ENCODE results near the gene VSX1.

Gene VSX1

DNA sequence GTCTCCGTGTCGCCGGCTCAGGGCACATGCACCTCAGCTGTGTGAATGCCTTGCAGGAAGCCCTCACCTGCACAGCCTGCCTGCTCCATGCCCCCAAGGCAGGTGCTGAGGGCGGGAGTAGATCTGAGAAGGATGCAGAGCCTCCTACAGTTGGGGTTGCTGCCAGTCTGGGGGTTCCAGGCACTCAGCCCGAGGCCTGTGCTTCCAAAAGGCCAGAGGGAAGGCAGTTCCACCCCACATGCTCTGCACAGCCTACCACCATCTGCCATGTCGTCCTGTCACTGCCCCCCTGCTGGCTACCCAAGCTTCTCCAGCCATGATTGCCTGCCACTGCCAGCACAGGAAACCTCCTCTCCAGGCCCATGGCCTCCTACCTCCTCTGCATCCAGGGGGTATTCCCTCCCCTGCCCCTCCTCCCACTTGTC lies 43.3 kb downstream of the VSX1 start (continued):
- TF ChIP-seq, protein P1, sequence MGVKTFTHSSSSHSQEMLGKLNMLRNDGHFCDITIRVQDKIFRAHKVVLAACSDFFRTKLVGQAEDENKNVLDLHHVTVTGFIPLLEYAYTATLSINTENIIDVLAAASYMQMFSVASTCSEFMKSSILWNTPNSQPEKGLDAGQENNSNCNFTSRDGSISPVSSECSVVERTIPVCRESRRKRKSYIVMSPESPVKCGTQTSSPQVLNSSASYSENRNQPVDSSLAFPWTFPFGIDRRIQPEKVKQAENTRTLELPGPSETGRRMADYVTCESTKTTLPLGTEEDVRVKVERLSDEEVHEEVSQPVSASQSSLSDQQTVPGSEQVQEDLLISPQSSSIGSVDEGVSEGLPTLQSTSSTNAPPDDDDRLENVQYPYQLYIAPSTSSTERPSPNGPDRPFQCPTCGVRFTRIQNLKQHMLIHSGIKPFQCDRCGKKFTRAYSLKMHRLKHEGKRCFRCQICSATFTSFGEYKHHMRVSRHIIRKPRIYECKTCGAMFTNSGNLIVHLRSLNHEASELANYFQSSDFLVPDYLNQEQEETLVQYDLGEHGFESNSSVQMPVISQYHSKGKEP (tag by site-specific recombination; IDR thresholded peaks at IDR 0.05): no peak
- TF ChIP-seq IKZF3 (tag by site-specific recombination; IDR thresholded peaks at IDR 0.05): no peak
- TF ChIP-seq ZIC2 (tag by site-specific recombination; IDR thresholded peaks at IDR 0.05): peak; percentile 75
- TF ChIP-seq ZNF768 (tag by site-specific recombination; IDR thresholded peaks at IDR 0.05): no peak
- TF ChIP-seq, protein P2, sequence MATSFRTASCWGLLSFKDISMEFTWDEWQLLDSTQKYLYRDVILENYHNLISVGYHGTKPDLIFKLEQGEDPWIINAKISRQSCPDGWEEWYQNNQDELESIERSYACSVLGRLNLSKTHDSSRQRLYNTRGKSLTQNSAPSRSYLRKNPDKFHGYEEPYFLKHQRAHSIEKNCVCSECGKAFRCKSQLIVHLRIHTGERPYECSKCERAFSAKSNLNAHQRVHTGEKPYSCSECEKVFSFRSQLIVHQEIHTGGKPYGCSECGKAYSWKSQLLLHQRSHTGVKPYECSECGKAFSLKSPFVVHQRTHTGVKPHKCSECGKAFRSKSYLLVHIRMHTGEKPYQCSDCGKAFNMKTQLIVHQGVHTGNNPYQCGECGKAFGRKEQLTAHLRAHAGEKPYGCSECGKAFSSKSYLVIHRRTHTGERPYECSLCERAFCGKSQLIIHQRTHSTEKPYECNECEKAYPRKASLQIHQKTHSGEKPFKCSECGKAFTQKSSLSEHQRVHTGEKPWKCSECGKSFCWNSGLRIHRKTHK (tag by site-specific recombination; IDR thresholded peaks at IDR 0.05): no peak
- TF ChIP-seq GLI4 (tag by site-specific recombination; IDR thresholded peaks at IDR 0.05): no peak
- TF ChIP-seq ZNF302 (tag by site-specific recombination; IDR thresholded peaks at IDR 0.05; ENCODE audit: low read depth): no peak
- TF ChIP-seq EGR2 (tag by site-specific recombination; IDR thresholded peaks at IDR 0.05; ENCODE audit: low read depth): 0 out of 2 replicates have a peak, but pooled peaks have one; percentile 9
- TF ChIP-seq SETDB1 (IDR thresholded peaks at IDR 0.05; ENCODE audit: insufficient read length, low read length): no peak
- no peak for TF ChIP-seq ZNF791 (tag by site-specific recombination; IDR thresholded peaks at IDR 0.05)
- TF ChIP-seq MYNN (tag by site-specific recombination; IDR thresholded peaks at IDR 0.05; ENCODE audit: borderline replicate concordance): no peak
- 0 out of 2 replicates have a peak, but pooled peaks have one; percentile 17 for TF ChIP-seq ZNF600 (tag by site-specific recombination; IDR thresholded peaks at IDR 0.05)
- TF ChIP-seq, protein P3, sequence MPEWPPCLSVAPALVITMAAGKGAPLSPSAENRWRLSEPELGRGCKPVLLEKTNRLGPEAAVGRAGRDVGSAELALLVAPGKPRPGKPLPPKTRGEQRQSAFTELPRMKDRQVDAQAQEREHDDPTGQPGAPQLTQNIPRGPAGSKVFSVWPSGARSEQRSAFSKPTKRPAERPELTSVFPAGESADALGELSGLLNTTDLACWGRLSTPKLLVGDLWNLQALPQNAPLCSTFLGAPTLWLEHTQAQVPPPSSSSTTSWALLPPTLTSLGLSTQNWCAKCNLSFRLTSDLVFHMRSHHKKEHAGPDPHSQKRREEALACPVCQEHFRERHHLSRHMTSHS (tag by site-specific recombination; IDR thresholded peaks at IDR 0.05): no peak
- TF ChIP-seq, protein P4, sequence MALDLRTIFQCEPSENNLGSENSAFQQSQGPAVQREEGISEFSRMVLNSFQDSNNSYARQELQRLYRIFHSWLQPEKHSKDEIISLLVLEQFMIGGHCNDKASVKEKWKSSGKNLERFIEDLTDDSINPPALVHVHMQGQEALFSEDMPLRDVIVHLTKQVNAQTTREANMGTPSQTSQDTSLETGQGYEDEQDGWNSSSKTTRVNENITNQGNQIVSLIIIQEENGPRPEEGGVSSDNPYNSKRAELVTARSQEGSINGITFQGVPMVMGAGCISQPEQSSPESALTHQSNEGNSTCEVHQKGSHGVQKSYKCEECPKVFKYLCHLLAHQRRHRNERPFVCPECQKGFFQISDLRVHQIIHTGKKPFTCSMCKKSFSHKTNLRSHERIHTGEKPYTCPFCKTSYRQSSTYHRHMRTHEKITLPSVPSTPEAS (tag by site-specific recombination; IDR thresholded peaks at IDR 0.05): no peak
- TF ChIP-seq, protein P5, sequence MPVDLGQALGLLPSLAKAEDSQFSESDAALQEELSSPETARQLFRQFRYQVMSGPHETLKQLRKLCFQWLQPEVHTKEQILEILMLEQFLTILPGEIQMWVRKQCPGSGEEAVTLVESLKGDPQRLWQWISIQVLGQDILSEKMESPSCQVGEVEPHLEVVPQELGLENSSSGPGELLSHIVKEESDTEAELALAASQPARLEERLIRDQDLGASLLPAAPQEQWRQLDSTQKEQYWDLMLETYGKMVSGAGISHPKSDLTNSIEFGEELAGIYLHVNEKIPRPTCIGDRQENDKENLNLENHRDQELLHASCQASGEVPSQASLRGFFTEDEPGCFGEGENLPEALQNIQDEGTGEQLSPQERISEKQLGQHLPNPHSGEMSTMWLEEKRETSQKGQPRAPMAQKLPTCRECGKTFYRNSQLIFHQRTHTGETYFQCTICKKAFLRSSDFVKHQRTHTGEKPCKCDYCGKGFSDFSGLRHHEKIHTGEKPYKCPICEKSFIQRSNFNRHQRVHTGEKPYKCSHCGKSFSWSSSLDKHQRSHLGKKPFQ (tag by site-specific recombination; IDR thresholded peaks at IDR 0.05): no peak
- no peak for TF ChIP-seq YY2 (tag by site-specific recombination; IDR thresholded peaks at IDR 0.05)
- no peak for TF ChIP-seq ZNF473 (tag by site-specific recombination; IDR thresholded peaks at IDR 0.05)
- TF ChIP-seq ZNF785 (tag by site-specific recombination; IDR thresholded peaks at IDR 0.05): no peak
- TF ChIP-seq ZNF510 (tag by site-specific recombination; IDR thresholded peaks at IDR 0.05; ENCODE audit: insufficient replicate concordance): no peak
- no peak for TF ChIP-seq ZNF211 (tag by site-specific recombination; IDR thresholded peaks at IDR 0.05; ENCODE audit: low read depth)
- TF ChIP-seq, protein P6, sequence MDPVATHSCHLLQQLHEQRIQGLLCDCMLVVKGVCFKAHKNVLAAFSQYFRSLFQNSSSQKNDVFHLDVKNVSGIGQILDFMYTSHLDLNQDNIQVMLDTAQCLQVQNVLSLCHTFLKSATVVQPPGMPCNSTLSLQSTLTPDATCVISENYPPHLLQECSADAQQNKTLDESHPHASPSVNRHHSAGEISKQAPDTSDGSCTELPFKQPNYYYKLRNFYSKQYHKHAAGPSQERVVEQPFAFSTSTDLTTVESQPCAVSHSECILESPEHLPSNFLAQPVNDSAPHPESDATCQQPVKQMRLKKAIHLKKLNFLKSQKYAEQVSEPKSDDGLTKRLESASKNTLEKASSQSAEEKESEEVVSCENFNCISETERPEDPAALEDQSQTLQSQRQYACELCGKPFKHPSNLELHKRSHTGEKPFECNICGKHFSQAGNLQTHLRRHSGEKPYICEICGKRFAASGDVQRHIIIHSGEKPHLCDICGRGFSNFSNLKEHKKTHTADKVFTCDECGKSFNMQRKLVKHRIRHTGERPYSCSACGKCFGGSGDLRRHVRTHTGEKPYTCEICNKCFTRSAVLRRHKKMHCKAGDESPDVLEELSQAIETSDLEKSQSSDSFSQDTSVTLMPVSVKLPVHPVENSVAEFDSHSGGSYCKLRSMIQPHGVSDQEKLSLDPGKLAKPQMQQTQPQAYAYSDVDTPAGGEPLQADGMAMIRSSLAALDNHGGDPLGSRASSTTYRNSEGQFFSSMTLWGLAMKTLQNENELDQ (tag by site-specific recombination; IDR thresholded peaks at IDR 0.05; ENCODE audit: low read depth): no peak
- TF ChIP-seq ZBTB8A (tag by site-specific recombination; IDR thresholded peaks at IDR 0.05): no peak
- TF ChIP-seq MEIS1 (CRISPR knock-in tag; IDR thresholded peaks at IDR 0.05; ENCODE audit: borderline replicate concordance): no peak
- TF ChIP-seq ZNF433 (tag by site-specific recombination; IDR thresholded peaks at IDR 0.05; ENCODE audit: low read depth): no peak
- peak; percentile 77 for TF ChIP-seq GLIS1 (tag by site-specific recombination; IDR thresholded peaks at IDR 0.05)
- no peak for TF ChIP-seq SP2 (tag by site-specific recombination; IDR thresholded peaks at IDR 0.05)
- TF ChIP-seq MZF1 (tag by site-specific recombination; IDR thresholded peaks at IDR 0.05; ENCODE audit: borderline replicate concordance): no peak
- TF ChIP-seq, protein P7, sequence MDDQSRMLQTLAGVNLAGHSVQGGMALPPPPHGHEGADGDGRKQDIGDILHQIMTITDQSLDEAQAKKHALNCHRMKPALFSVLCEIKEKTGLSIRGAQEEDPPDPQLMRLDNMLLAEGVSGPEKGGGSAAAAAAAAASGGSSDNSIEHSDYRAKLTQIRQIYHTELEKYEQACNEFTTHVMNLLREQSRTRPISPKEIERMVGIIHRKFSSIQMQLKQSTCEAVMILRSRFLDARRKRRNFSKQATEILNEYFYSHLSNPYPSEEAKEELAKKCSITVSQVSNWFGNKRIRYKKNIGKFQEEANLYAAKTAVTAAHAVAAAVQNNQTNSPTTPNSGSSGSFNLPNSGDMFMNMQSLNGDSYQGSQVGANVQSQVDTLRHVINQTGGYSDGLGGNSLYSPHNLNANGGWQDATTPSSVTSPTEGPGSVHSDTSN (CRISPR knock-in tag; IDR thresholded peaks at IDR 0.05): no peak
- TF ChIP-seq ZNF701 (tag by site-specific recombination; IDR thresholded peaks at IDR 0.05): no peak
- no peak for TF ChIP-seq ZBTB7A (tag by site-specific recombination; IDR thresholded peaks at IDR 0.05; ENCODE audit: low read depth)
- no peak for TF ChIP-seq ZNF677 (tag by site-specific recombination; IDR thresholded peaks at IDR 0.05)
- 0 out of 2 replicates have a peak, but pooled peaks have one; percentile 12 for TF ChIP-seq ZNF341 (tag by site-specific recombination; IDR thresholded peaks at IDR 0.05; ENCODE audit: low read depth)

Measured in HEK293 (cell line).